T-helper 2 cell treated with Interferon-gamma antibody and Interleukin-4, amounts not matched to agents 100 ng/mL and 5 ng/mL, for 36 hours (primary cell): Measurements from ENCODE around the gene OSBPL5. TPM values are rescaled to one million over a fixed set of nuclear protein-coding genes. Genes with fewer than 3 reads are reported as not detected.

Source experiments
- intact Hi-C: fragments of 100-400 bp; cut with micrococcal nuclease; formaldehyde crosslinking; loops from one replicate; pipeline ENCODE4 v1.15.1; 2023
- total RNA-seq: library from RNA; stranded (reverse); gene quantifications from 2 replicates; pipeline ENCODE4 v1.2.3, GENCODE V29; 2022

OSBPL5 gene
- total RNA-seq, 1 donor from 2014 or later: 3.7 TPM

- intact Hi-C loops: no loop called here
Measured at GRCh38 chr11:3105791-3106735, 59.0 kb downstream of the OSBPL5 start.

GRCh38 chr11:3104961-3105790 lies 59.9 kb downstream of the OSBPL5 start:
- intact Hi-C loops: no loop called here

- intact Hi-C loops: no loop called here
Measured at GRCh38 chr11:3104051-3104714, 60.9 kb downstream of the OSBPL5 start.

- intact Hi-C loops: no loop called here
Measured at GRCh38 chr11:3103076-3103475, 62.0 kb downstream of the OSBPL5 start.

- intact Hi-C loops: no loop called here
Measured at GRCh38 chr11:3102641-3102921, 62.5 kb downstream of the OSBPL5 start.

GRCh38 chr11:3101921-3102640 lies 63.0 kb downstream of the OSBPL5 start:
- intact Hi-C loops: no loop called here

GRCh38 chr11:3099178-3099577 lies 65.9 kb downstream of the OSBPL5 start:
- intact Hi-C loops: no loop called here

- intact Hi-C loops: no loop called here
Measured at GRCh38 chr11:3096909-3097530, 68.1 kb downstream of the OSBPL5 start.

- intact Hi-C loops: no loop called here
Measured at GRCh38 chr11:3095712-3096361, 69.3 kb downstream of the OSBPL5 start.

- intact Hi-C loops: loop anchor here (5.0 kb wide), 1 partner anchor 202 kb away; no protein-coding TSS in a partner anchor
Measured at GRCh38 chr11:3094223-3094824, 70.8 kb downstream of the OSBPL5 start.

GRCh38 chr11:3093281-3094191 lies 71.6 kb downstream of the OSBPL5 start:
- intact Hi-C loops: loop anchor here (5.0 kb wide), 1 partner anchor 201 kb away; no protein-coding TSS in a partner anchor

GRCh38 chr11:3092603-3093141 lies 72.4 kb downstream of the OSBPL5 start:
- intact Hi-C loops: loop anchor here (5.0 kb wide), 1 partner anchor 200 kb away; no protein-coding TSS in a partner anchor

GRCh38 chr11:3091846-3092602 lies 73.1 kb downstream of the OSBPL5 start:
- intact Hi-C loops: loop anchor here (1.0 to 5.0 kb wide), 2 partner anchors 55 to 200 kb away; no protein-coding TSS in a partner anchor

GRCh38 chr11:3091081-3091845 lies 73.8 kb downstream of the OSBPL5 start:
- intact Hi-C loops: loop anchor here (1.0 to 5.0 kb wide), 2 partner anchors 54 to 199 kb away; no protein-coding TSS in a partner anchor

- intact Hi-C loops: loop anchor here (5.0 kb wide), 1 partner anchor 198 kb away; no protein-coding TSS in a partner anchor
Measured at GRCh38 chr11:3090096-3090901, 74.8 kb downstream of the OSBPL5 start.
